ENCODE measurements around the gene NAAA.

The NAAA gene

GRCh38 chr4:75876218-75876617 is 64.6 kb downstream of the NAAA start:
- CTCF ChIA-PET, result interaction anchor here (1.8 kb wide), 1 partner anchor 19 kb away, joined by 10 read pairs; no protein-coding TSS in a partner anchor
- no peak for TF ChIP-seq CTCF (IDR thresholded peaks at IDR 0.05; ENCODE audit: control extremely low read depth, extremely low read depth, low read depth, missing control alignments)
- POLR2A ChIA-PET, result no interaction called here
- no peak for DNase-seq (ENCODE audit: extremely low spot score)

- TF ChIP-seq CTCF (IDR thresholded peaks at IDR 0.05; ENCODE audit: control extremely low read depth, extremely low read depth, low read depth, missing control alignments), result no peak
- DNase-seq (ENCODE audit: extremely low spot score), result no peak
- CTCF ChIA-PET, result interaction anchor here (0.7 to 1.8 kb wide), 4 partner anchors 18 to 294 kb away, joined by 3 to 6 read pairs (median 3); no protein-coding TSS in a partner anchor
- POLR2A ChIA-PET, result no interaction called here
Observed at GRCh38 chr4:75869100-75869499, 71.7 kb downstream of the NAAA start.

GRCh38 chr4:75867130-75867529 is 73.7 kb downstream of the NAAA start:
- no peak for DNase-seq (ENCODE audit: extremely low spot score)
- CTCF ChIA-PET, result interaction anchor here (1.2 to 1.5 kb wide), 3 partner anchors 11 to 28 kb away, joined by 3 to 6 read pairs (median 5); no protein-coding TSS in a partner anchor
- TF ChIP-seq CTCF (IDR thresholded peaks at IDR 0.05; ENCODE audit: control extremely low read depth, extremely low read depth, low read depth, missing control alignments), result no peak
- POLR2A ChIA-PET, result no interaction called here
